NCI-H526 treated with DMSO at 0.1 percent for 48 hours (cell line): ENCODE results near the gene PCCA.
"Not testable (repeated sequence)": the region's sequence is repeated elsewhere in the genome, so short reads cannot be mapped to it uniquely, and the experiment has no call there.

ENCODE experiments used
- DNase-seq: peaks from one replicate; lab custom pipeline; 2025; lab: John Stamatoyannopoulos, UW

Gene PCCA

GRCh38 chr13:100245104-100245503 lies 156.2 kb downstream of the PCCA start:
- no peak for DNase-seq

- no peak for DNase-seq
Observed at GRCh38 chr13:100247937-100248336, 159.0 kb downstream of the PCCA start.

GRCh38 chr13:100254002-100254401 lies 165.1 kb downstream of the PCCA start:
- DNase-seq, result no peak

GRCh38 chr13:100262404-100262803 lies 173.5 kb downstream of the PCCA start:
- DNase-seq, result no peak

GRCh38 chr13:100266026-100266425 lies 177.1 kb downstream of the PCCA start:
- no peak for DNase-seq

GRCh38 chr13:100269837-100270236 lies 180.9 kb downstream of the PCCA start:
- no peak for DNase-seq

- no peak for DNase-seq
Observed at GRCh38 chr13:100273138-100273537, 184.2 kb downstream of the PCCA start.

- DNase-seq, result no peak
Observed at GRCh38 chr13:100273552-100273951, 184.7 kb downstream of the PCCA start.

GRCh38 chr13:100274942-100275506 lies 186.1 kb downstream of the PCCA start:
- no peak for DNase-seq

- no peak for DNase-seq
Observed at GRCh38 chr13:100275746-100276145, 186.9 kb downstream of the PCCA start.

GRCh38 chr13:100280681-100281080 lies 191.8 kb downstream of the PCCA start:
- no peak for DNase-seq

- not testable (repeated sequence) for DNase-seq
Observed at GRCh38 chr13:100282306-100282705, 193.4 kb downstream of the PCCA start.

GRCh38 chr13:100290165-100290801 lies 201.4 kb downstream of the PCCA start:
- no peak for DNase-seq

GRCh38 chr13:100291624-100292023 lies 202.7 kb downstream of the PCCA start:
- no peak for DNase-seq

GRCh38 chr13:100297413-100297812 lies 208.5 kb downstream of the PCCA start:
- no peak for DNase-seq

- DNase-seq, result no peak
Observed at GRCh38 chr13:100298116-100298681, 209.3 kb downstream of the PCCA start.

- no peak for DNase-seq
Observed at GRCh38 chr13:100298691-100299090, 209.8 kb downstream of the PCCA start.

- DNase-seq, result no peak
Observed at GRCh38 chr13:100300243-100300642, 211.3 kb downstream of the PCCA start.

GRCh38 chr13:100300708-100301107 lies 211.8 kb downstream of the PCCA start:
- no peak for DNase-seq

GRCh38 chr13:100301418-100301817 lies 212.5 kb downstream of the PCCA start:
- no peak for DNase-seq

- no peak for DNase-seq
Observed at GRCh38 chr13:100302391-100302790, 213.5 kb downstream of the PCCA start.

GRCh38 chr13:100304229-100304628 lies 215.3 kb downstream of the PCCA start:
- DNase-seq, result no peak

- no peak for DNase-seq
Observed at GRCh38 chr13:100305398-100305797, 216.5 kb downstream of the PCCA start.

- DNase-seq, result no peak
Observed at GRCh38 chr13:100306030-100306429, 217.1 kb downstream of the PCCA start.
